PC-3 (cell line): ENCODE measurements around the gene EFCAB12. TPM values are rescaled to one million over a fixed set of nuclear protein-coding genes. Genes with fewer than 3 reads are reported as not detected.

ENCODE experiments used
- ATAC-seq: fragments of 200-7000 bp; cut with Tn5 transposase; 2 replicates; pipeline ENCODE4 v1.9.1; 2020; ENCODE audit warnings: mild to moderate bottlenecking, moderate library complexity
- BruUV-seq: library from RNA; stranded (reverse); fragments of 400-500 nt; replicated peaks from 2 replicates; lab custom pipeline; 2021; lab: Mats Ljungman, UMichigan
- CTCF ChIA-PET: fragments of 300-600 bp; sonication (Branson Sonifier 250); formaldehyde crosslinking; loops from one replicate; lab custom pipeline; 2022; ENCODE audit warnings: antibody characterized with exemption; lab: Charles Lee
- POLR2A ChIA-PET: fragments of 300-600 bp; sonication (Branson Sonifier 250); formaldehyde crosslinking; loops from one replicate; lab custom pipeline; 2022; ENCODE audit warnings: antibody characterized with exemption; ENCODE audit not compliant: unreplicated experiment; lab: Charles Lee
- DNase-seq: peaks from one replicate; pipeline ENCODE4 v3.0.0-alpha.2; 2015
- H2AFZ ChIP-seq: fragments of 300-600 bp; sonication (generic); 2 replicates; pipeline ENCODE4 v1.6.0; 2016; ENCODE audit warnings: antibody characterized with exemption, low read length
- H3F3A ChIP-seq: fragments of 300-600 bp; sonication (generic); one replicate; pipeline ENCODE4 v1.6.0; 2017; ENCODE audit warnings: antibody characterized with exemption, low read length, control low read depth, mild to moderate bottlenecking; ENCODE audit not compliant: unreplicated experiment
- H3K27ac ChIP-seq: fragments of 300-600 bp; sonication (generic); 2 replicates; pipeline ENCODE4 v1.5.1; 2016; ENCODE audit warnings: mild to moderate bottlenecking, low read length
- H3K27me3 ChIP-seq: fragments of 300-600 bp; sonication (generic); 2 replicates; pipeline ENCODE4 v1.6.1; 2016; ENCODE audit warnings: low read length, mixed read lengths
- H3K36me3 ChIP-seq: fragments of 300-600 bp; sonication (generic); 2 replicates; pipeline ENCODE4 v1.6.1; 2016; ENCODE audit warnings: low read depth, mixed run types, low read length, mixed read lengths
- H3K4me1 ChIP-seq: fragments of 300-600 bp; sonication (generic); 2 replicates; pipeline ENCODE4 v1.5.1; 2016; ENCODE audit warnings: low read length; ENCODE audit not compliant: insufficient read depth
- H3K4me2 ChIP-seq: fragments of 300-600 bp; sonication (generic); 2 replicates; pipeline ENCODE4 v1.6.0; 2016; ENCODE audit warnings: low read length
- H3K4me3 ChIP-seq: fragments of 300-600 bp; sonication (generic); 2 replicates; pipeline ENCODE4 v1.5.1; 2016; ENCODE audit warnings: mild to moderate bottlenecking, low read length, mixed read lengths
- H3K79me2 ChIP-seq: fragments of 300-600 bp; sonication (generic); 2 replicates; pipeline ENCODE4 v1.6.1; 2017; ENCODE audit warnings: low read length, mixed read lengths
- H3K9ac ChIP-seq: fragments of 300-600 bp; sonication (generic); 2 replicates; pipeline ENCODE4 v1.6.0; 2016; ENCODE audit warnings: mild to moderate bottlenecking, low read length
- H3K9me2 ChIP-seq: fragments of 300-600 bp; sonication (generic); replicated peaks from 2 replicates; pipeline ENCODE4 v1.6.1; 2016; ENCODE audit warnings: mixed run types, low read length, mixed read lengths
- H3K9me3 ChIP-seq: fragments of 300-600 bp; sonication (generic); 2 replicates; pipeline ENCODE4 v1.6.1; 2016; ENCODE audit warnings: low read length, mixed read lengths
- H4K20me1 ChIP-seq: fragments of 300-600 bp; sonication (generic); 2 replicates; pipeline ENCODE4 v1.6.1; 2016; ENCODE audit warnings: low read length, mixed read lengths
- EZH2 ChIP-seq: fragments of 300-600 bp; sonication (generic); IDR thresholded peaks from one replicate; pipeline ENCODE4 v1.6.1; 2017; ENCODE audit warnings: antibody characterized with exemption, mild to moderate bottlenecking, low read length; ENCODE audit not compliant: unreplicated experiment
- EZH2phosphoT487 ChIP-seq: fragments of 300-600 bp; sonication (generic); IDR thresholded peaks from 2 replicates; pipeline ENCODE4 v1.6.1; 2018; ENCODE audit warnings: mild to moderate bottlenecking, antibody characterized with exemption, low read length, borderline replicate concordance
- intact Hi-C: fragments of 100-400 bp; cut with micrococcal nuclease; formaldehyde crosslinking; loops from 2 replicates; pipeline ENCODE4 v1.9.0; 2023
- total RNA-seq: library from RNA; depleted of rRNA; stranded (reverse); fragments of >200 nt; gene quantifications from 2 replicates; pipeline ENCODE4 v1.2.3, GENCODE V29; 2014
- TF ChIP-seq, protein P1 (sequence below): fragments of 300-600 bp; sonication (generic); conservative IDR thresholded peaks from 2 replicates; pipeline ENCODE4 v1.5.1; 2017; ENCODE audit warnings: antibody characterized with exemption, low read depth, mild to moderate bottlenecking, low read length

Gene EFCAB12
- total RNA-seq, 1 experiment from 2014 or later = 0.04 TPM

DNA sequence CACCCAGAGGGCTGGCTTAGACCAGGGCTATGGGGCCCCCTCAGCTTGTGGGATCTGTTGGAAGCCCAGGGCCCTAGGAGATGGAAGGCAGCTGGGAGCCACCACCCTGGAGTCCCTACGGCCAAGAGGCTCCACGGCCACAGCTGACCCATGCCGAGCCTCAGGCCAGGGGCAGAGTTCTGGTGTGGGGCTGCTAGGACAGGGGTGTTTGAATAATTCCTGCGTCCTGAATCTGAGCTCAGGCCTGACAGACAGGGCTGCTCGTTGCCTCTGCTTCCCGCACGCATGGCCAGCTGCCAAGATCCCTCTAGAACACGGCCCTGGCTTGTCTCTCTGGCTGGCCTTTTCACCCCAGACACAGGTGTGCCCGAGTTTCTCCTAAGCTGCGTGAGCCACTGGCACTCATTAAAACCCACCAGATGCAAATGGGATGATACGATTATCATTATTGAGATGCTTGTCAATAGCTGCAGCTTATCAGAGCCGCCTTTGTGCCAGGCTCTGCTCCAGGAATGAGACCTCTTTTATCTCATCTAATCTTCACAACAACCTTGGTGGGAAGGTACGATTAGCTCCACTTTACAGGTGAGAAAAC is 70.2 kb downstream of the EFCAB12 start:
- POLR2A ChIA-PET = no interaction called here
- TF ChIP-seq, protein P1, sequence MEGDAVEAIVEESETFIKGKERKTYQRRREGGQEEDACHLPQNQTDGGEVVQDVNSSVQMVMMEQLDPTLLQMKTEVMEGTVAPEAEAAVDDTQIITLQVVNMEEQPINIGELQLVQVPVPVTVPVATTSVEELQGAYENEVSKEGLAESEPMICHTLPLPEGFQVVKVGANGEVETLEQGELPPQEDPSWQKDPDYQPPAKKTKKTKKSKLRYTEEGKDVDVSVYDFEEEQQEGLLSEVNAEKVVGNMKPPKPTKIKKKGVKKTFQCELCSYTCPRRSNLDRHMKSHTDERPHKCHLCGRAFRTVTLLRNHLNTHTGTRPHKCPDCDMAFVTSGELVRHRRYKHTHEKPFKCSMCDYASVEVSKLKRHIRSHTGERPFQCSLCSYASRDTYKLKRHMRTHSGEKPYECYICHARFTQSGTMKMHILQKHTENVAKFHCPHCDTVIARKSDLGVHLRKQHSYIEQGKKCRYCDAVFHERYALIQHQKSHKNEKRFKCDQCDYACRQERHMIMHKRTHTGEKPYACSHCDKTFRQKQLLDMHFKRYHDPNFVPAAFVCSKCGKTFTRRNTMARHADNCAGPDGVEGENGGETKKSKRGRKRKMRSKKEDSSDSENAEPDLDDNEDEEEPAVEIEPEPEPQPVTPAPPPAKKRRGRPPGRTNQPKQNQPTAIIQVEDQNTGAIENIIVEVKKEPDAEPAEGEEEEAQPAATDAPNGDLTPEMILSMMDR = no peak
- TF ChIP-seq EZH2 (no peak), EZH2phosphoT487 (no peak)
- ATAC-seq = no peak

GRCh38 chr3:129357616-129358015 is 70.8 kb downstream of the EFCAB12 start:
- H3K36me3 ChIP-seq = no peaks in the 10 kb centered on the region
- H3K27ac ChIP-seq = no peak overlapping the region
- POLR2A ChIA-PET = no interaction called here
- H3K4me3 ChIP-seq = no peak overlapping the region
- H3F3A ChIP-seq = no peaks in the 10 kb centered on the region
- no peaks in the 10 kb centered on the region for H3K79me2 ChIP-seq
- H4K20me1 ChIP-seq = no peaks in the 10 kb centered on the region
- intact Hi-C loops = no loop called here
- H3K9ac ChIP-seq = no peak overlapping the region
- no peak overlapping the region for H3K4me2 ChIP-seq
- no peak for DNase-seq
- TF ChIP-seq EZH2 (no peak), EZH2phosphoT487 (no peak)
- TF ChIP-seq, protein P1 = no peak
- no peak for ATAC-seq
- H3K4me1 ChIP-seq = no peaks in the 10 kb centered on the region
- BruUV-seq = no TSS peak
- H2AFZ ChIP-seq = no peak overlapping the region
- no peaks in the 10 kb centered on the region for H3K27me3 ChIP-seq
- H3K9me3 ChIP-seq = no peaks in the 10 kb centered on the region
- no peaks in the 10 kb centered on the region for H3K9me2 ChIP-seq
- CTCF ChIA-PET = no interaction called here

More for the DNA sequence above, 70.2 kb downstream of the EFCAB12 start:
- no peaks in the 10 kb centered on the region for H3K27me3 ChIP-seq
- H3K9ac ChIP-seq = no peak overlapping the region
- H3K36me3 ChIP-seq = no peaks in the 10 kb centered on the region
- no peak overlapping the region for H3K4me2 ChIP-seq
- no peak overlapping the region for H3K27ac ChIP-seq
- no peaks in the 10 kb centered on the region for H3K79me2 ChIP-seq
- intact Hi-C loops = no loop called here
- no peaks in the 10 kb centered on the region for H3F3A ChIP-seq
- CTCF ChIA-PET = no interaction called here
- H3K9me3 ChIP-seq = no peaks in the 10 kb centered on the region
- DNase-seq = no peak
- H3K9me2 ChIP-seq = no peaks in the 10 kb centered on the region
- H4K20me1 ChIP-seq = no peaks in the 10 kb centered on the region
- BruUV-seq = no TSS peak
- no peak overlapping the region for H2AFZ ChIP-seq
- H3K4me1 ChIP-seq = no peaks in the 10 kb centered on the region
- H3K4me3 ChIP-seq = no peak overlapping the region

GRCh38 chr3:129356756-129357425 is 71.5 kb downstream of the EFCAB12 start:
- no peaks in the 10 kb centered on the region for H3K36me3 ChIP-seq
- H3K27ac ChIP-seq = no peak overlapping the region
- H3K4me3 ChIP-seq = no peak overlapping the region
- H4K20me1 ChIP-seq = no peaks in the 10 kb centered on the region
- H3K4me2 ChIP-seq = no peak overlapping the region
- no peaks in the 10 kb centered on the region for H3K9me2 ChIP-seq
- H2AFZ ChIP-seq = no peak overlapping the region
- TF ChIP-seq, protein P1 = no peak
- TF ChIP-seq EZH2 (no peak), EZH2phosphoT487 (no peak)
- CTCF ChIA-PET = no interaction called here
- intact Hi-C loops = no loop called here
- DNase-seq (no peak), ATAC-seq (no peak)
- H3K79me2 ChIP-seq = no peaks in the 10 kb centered on the region
- H3K27me3 ChIP-seq = no peaks in the 10 kb centered on the region
- POLR2A ChIA-PET = no interaction called here
- no peaks in the 10 kb centered on the region for H3K9me3 ChIP-seq
- no peak overlapping the region for H3K9ac ChIP-seq
- BruUV-seq = no TSS peak
- H3K4me1 ChIP-seq = no peaks in the 10 kb centered on the region
- no peaks in the 10 kb centered on the region for H3F3A ChIP-seq
